IMR-90 (cell line): ENCODE results near the gene CALR. TPM values are rescaled to one million over a fixed set of nuclear protein-coding genes. Genes with fewer than 3 reads are reported as not detected.
A peak's percentile ranks its signal among the peaks of the same experiment; 100 is the strongest.
"Not testable (repeated sequence)": the region's sequence is repeated elsewhere in the genome, so short reads cannot be mapped to it uniquely, and the experiment has no call there.

Experiments used
- ATAC-seq: fragments of 200-7000 bp; cut with Tn5 transposase; 2 replicates; pipeline ENCODE4 v1.9.1; 2020; ENCODE audit warnings: low read depth, mild to moderate bottlenecking, moderate library complexity
- BruUV-seq: library from RNA; stranded (reverse); fragments of 400-500 nt; replicated peaks from 2 replicates; lab custom pipeline; 2021; lab: Mats Ljungman, UMichigan
- CTCF ChIA-PET: fragments of 300-600 bp; formaldehyde crosslinking; extraction: SDS; loops from one replicate; lab custom pipeline; 2021; ENCODE audit warnings: antibody characterized with exemption; lab: Yijun Ruan, JAX
- POLR2A ChIA-PET: fragments of 300-600 bp; sonication (Branson Sonifier 250); formaldehyde crosslinking; loops from one replicate; lab custom pipeline; 2022; ENCODE audit warnings: antibody characterized with exemption; ENCODE audit not compliant: unreplicated experiment; lab: Charles Lee
- DNase-seq: peaks from one replicate; pipeline ENCODE4 v3.0.0; 2013
- H2AFZ ChIP-seq: replicated peaks from 2 replicates; pipeline ENCODE3; 2013; ENCODE audit warnings: low read length, mild to moderate bottlenecking; ENCODE audit not compliant: poor library complexity
- H2AK5ac ChIP-seq: 2 replicates; pipeline ENCODE4 v1.6.1; 2013; ENCODE audit warnings: low read depth, low read length, inconsistent platforms
- H2AK9ac ChIP-seq: replicated peaks from 2 replicates; pipeline ENCODE3; 2013; ENCODE audit warnings: mild to moderate bottlenecking, low read depth, low read length, moderate library complexity; ENCODE audit not compliant: poor library complexity
- H2BK120ac ChIP-seq: 2 replicates; pipeline ENCODE4 v1.6.1; 2013; ENCODE audit warnings: low read depth, low read length, inconsistent platforms
- H2BK15ac ChIP-seq: 3 replicates; pipeline ENCODE4 v1.6.1; 2013; ENCODE audit warnings: low read depth, low read length, inconsistent platforms
- H2BK20ac ChIP-seq: 2 replicates; pipeline ENCODE4 v1.6.1; 2013; ENCODE audit warnings: low read depth, mild to moderate bottlenecking, inconsistent platforms, low read length, moderate library complexity
- H2BK5ac ChIP-seq: 2 replicates; pipeline ENCODE4 v1.6.1; 2013; ENCODE audit warnings: mild to moderate bottlenecking, low read depth, low read length, inconsistent platforms; ENCODE audit not compliant: poor library complexity, severe bottlenecking
- H3K14ac ChIP-seq: replicated peaks from 2 replicates; pipeline ENCODE4 v1.6.1; 2013; ENCODE audit warnings: low read depth, low read length, inconsistent platforms
- H3K18ac ChIP-seq: 2 replicates; pipeline ENCODE4 v1.6.1; 2013; ENCODE audit warnings: low read depth, low read length, control low read depth
- H3K23ac ChIP-seq: 2 replicates; pipeline ENCODE4 v1.6.1; 2013; ENCODE audit warnings: low read depth, low read length, inconsistent platforms
- H3K27ac ChIP-seq: 2 replicates; pipeline ENCODE4 v1.5.1; 2013; ENCODE audit warnings: mild to moderate bottlenecking, control low read depth, low read length; ENCODE audit not compliant: insufficient read depth
- H3K27me3 ChIP-seq: 2 replicates; pipeline ENCODE4 v1.6.1; 2013; ENCODE audit warnings: low read length; ENCODE audit not compliant: control insufficient read depth, insufficient read depth
- H3K36me3 ChIP-seq: 2 replicates; pipeline ENCODE4 v1.6.1; 2013; ENCODE audit warnings: low read length, mixed read lengths; ENCODE audit not compliant: control insufficient read depth, insufficient read depth
- H3K4ac ChIP-seq: 2 replicates; pipeline ENCODE4 v1.6.1; 2013; ENCODE audit warnings: low read depth, low read length, inconsistent platforms
- H3K4me1 ChIP-seq: 2 replicates; pipeline ENCODE4 v1.6.1; 2013; ENCODE audit warnings: low read length, mixed read lengths; ENCODE audit not compliant: control insufficient read depth, insufficient read depth
- H3K4me2 ChIP-seq: 2 replicates; pipeline ENCODE4 v1.6.1; 2013; ENCODE audit warnings: low read depth, mild to moderate bottlenecking, control low read depth, low read length, moderate library complexity
- H3K4me3 ChIP-seq: 2 replicates; pipeline ENCODE4 v1.5.1; 2013; ENCODE audit warnings: low read depth, mild to moderate bottlenecking, control low read depth, low read length, moderate library complexity; ENCODE audit not compliant: insufficient read depth
- H3K56ac ChIP-seq: 2 replicates; pipeline ENCODE4 v1.6.1; 2013; ENCODE audit warnings: low read length, inconsistent platforms; ENCODE audit not compliant: insufficient read depth; ENCODE audit errors: extremely low read depth
- H3K79me1 ChIP-seq, 2 experiments: 2 replicates each; pipeline ENCODE4 v1.6.1; 2013; ENCODE audit warnings: low read length in 2 of 2, inconsistent platforms in 1 of 2, low read depth in 1 of 2
- H3K9ac ChIP-seq: 2 replicates; pipeline ENCODE4 v1.6.1; 2013; ENCODE audit warnings: low read depth, low read length, control low read depth
- H3K9me1 ChIP-seq: 2 replicates; pipeline ENCODE4 v1.6.1; 2013; ENCODE audit warnings: low read length, inconsistent platforms; ENCODE audit not compliant: insufficient read depth
- H3K9me3 ChIP-seq: 2 replicates; pipeline ENCODE4 v1.6.1; 2013; ENCODE audit warnings: low read length; ENCODE audit not compliant: control insufficient read depth, insufficient read depth
- H4K20me1 ChIP-seq: 2 replicates; pipeline ENCODE4 v1.6.1; 2013; ENCODE audit warnings: low read length, inconsistent platforms; ENCODE audit not compliant: insufficient read depth
- H4K5ac ChIP-seq: 2 replicates; pipeline ENCODE4 v1.6.1; 2013; ENCODE audit warnings: mild to moderate bottlenecking, low read depth, low read length, control low read depth
- H4K8ac ChIP-seq, 2 experiments: 2 replicates each; pipeline ENCODE4 v1.6.1; 2013; ENCODE audit warnings: low read depth in 2 of 2, low read length in 2 of 2, control low read depth in 1 of 2, inconsistent platforms in 1 of 2
- H4K91ac ChIP-seq: 2 replicates; pipeline ENCODE4 v1.6.1; 2013; ENCODE audit warnings: low read depth, low read length, inconsistent platforms; ENCODE audit not compliant: insufficient read depth
- CEBPB ChIP-seq: IDR thresholded peaks from 2 replicates; pipeline ENCODE4 v1.6.1; 2012; ENCODE audit warnings: low read depth, low read length, improper control_type of control experiment
- CHD1 ChIP-seq: IDR thresholded peaks from 2 replicates; pipeline ENCODE4 v1.6.1; 2012; ENCODE audit warnings: low read depth, low read length, improper control_type of control experiment
- FOS ChIP-seq: fragments of 150-350 bp; IDR thresholded peaks from 2 replicates; pipeline ENCODE4 v1.6.1; 2016; ENCODE audit warnings: low read depth, low read length
- MAZ ChIP-seq: IDR thresholded peaks from 2 replicates; pipeline ENCODE4 v1.6.1; 2012; ENCODE audit warnings: low read depth, mild to moderate bottlenecking, low read length, improper control_type of control experiment, moderate library complexity, borderline replicate concordance
- MXI1 ChIP-seq: IDR thresholded peaks from 2 replicates; pipeline ENCODE4 v1.6.1; 2012; ENCODE audit warnings: low read depth, mild to moderate bottlenecking, low read length, moderate library complexity, borderline replicate concordance
- POLR2A ChIP-seq: IDR thresholded peaks from 2 replicates; pipeline ENCODE4 v1.6.1; 2012; ENCODE audit warnings: mild to moderate bottlenecking, low read depth, low read length
- RAD21 ChIP-seq: IDR thresholded peaks from 2 replicates; pipeline ENCODE4 v1.6.1; 2012; ENCODE audit warnings: low read length, improper control_type of control experiment
- RCOR1 ChIP-seq: IDR thresholded peaks from 2 replicates; pipeline ENCODE4 v1.6.1; 2012; ENCODE audit warnings: mild to moderate bottlenecking, low read length, improper control_type of control experiment; ENCODE audit not compliant: insufficient replicate concordance
- RFX5 ChIP-seq: IDR thresholded peaks from 2 replicates; pipeline ENCODE4 v1.8.0; 2012; ENCODE audit warnings: low read depth, mild to moderate bottlenecking, low read length, moderate library complexity
- WGBS, 2 experiments: methylation state at CpG; one replicate each; pipeline versions ENCODE4 v1.1.5 to v1.1.7; 2013; ENCODE audit warnings: missing lambda C conversion rate in 2 of 2; ENCODE audit not compliant: insufficient read length in 1 of 2; ENCODE audit errors: extremely low coverage in 2 of 2; 5-methylcytosine and 5-hydroxymethylcytosine counted together
- dilution Hi-C: fragments of 300-500 bp; cut with HindIII; formaldehyde crosslinking; loops from one replicate; pipeline ENCODE4 v1.14.3; 2018; ENCODE audit warnings: low sequenced_read_pairs; ENCODE audit not compliant: unreplicated experiment
- in situ Hi-C: fragments of 300-500 bp; cut with MboI; formaldehyde crosslinking; loops from 3 replicates; pipeline ENCODE4 v1.14.3; 2019; ENCODE audit warnings: low sequenced_read_pairs, inconsistent platforms, mixed read lengths
- intact Hi-C: fragments of 100-400 bp; cut with micrococcal nuclease; formaldehyde crosslinking; loops from 2 replicates; pipeline ENCODE4 v1.10.0; 2022
- polyA plus RNA-seq, 3 experiments: library from polyadenylated mRNA; depleted of rRNA; stranded (reverse); fragments of >200 nt; gene quantifications; 2 replicates each; pipeline ENCODE4 v1.2.3, GENCODE V29; 2012; ENCODE audit warnings: low replicate concordance in 1 of 3
- total RNA-seq: library from RNA; depleted of rRNA; stranded (reverse); fragments of >200 nt; gene quantifications from 2 replicates; pipeline ENCODE4 v1.2.3, GENCODE V29; 2012

CALR gene
- total and polyA plus RNA-seq, 2 of the 4 experiments (the other 2 are of a cell fraction): 1,932 to 3,358 TPM

- TF ChIP-seq CEBPB (no peak), FOS (no peak), CHD1 (no peak), RFX5 (no peak), RAD21 (no peak), RCOR1 (no peak), POLR2A (no peak), MXI1 (no peak), MAZ (no peak)
- Histone ChIP-seq H2BK15ac (no peak overlapping the region), H2BK120ac (no peak overlapping the region), H3K27me3 (no peaks in the 10 kb centered on the region), H3K9ac (no peak overlapping the region), H4K5ac (no peak overlapping the region), H3K23ac (no peak overlapping the region), H3K4me3 (no peak overlapping the region), H3K4me2 (no peak overlapping the region), H4K8ac (no peak overlapping the region), H3K9me1 (0 out of 2 replicates have a peak, but pooled peaks cover 2% of the 10 kb centered on the region), H2AK5ac (no peak overlapping the region), H3K18ac (no peak overlapping the region), H4K20me1 (no peaks in the 10 kb centered on the region), H4K91ac (no peak overlapping the region), H2AFZ (no peak overlapping the region), H3K27ac (no peak overlapping the region), H2BK20ac (no peak overlapping the region), H2BK5ac (no peak overlapping the region), H3K14ac (no peak overlapping the region), H3K36me3 (no peaks in the 10 kb centered on the region), H3K4me1 (no peaks in the 10 kb centered on the region), H2AK9ac (no peak overlapping the region), H3K56ac (no peak overlapping the region), H3K9me3 (no peaks in the 10 kb centered on the region), H3K79me1 (no peaks in the 10 kb centered on the region), H3K4ac (no peak overlapping the region)
- POLR2A ChIA-PET: no interaction called here
- DNase-seq (no peak), ATAC-seq (no peak)
- intact Hi-C loops (loop anchor here (5.0 kb wide), 1 partner anchor 272 kb away; no protein-coding TSS in a partner anchor), in situ Hi-C loops (loop anchor here (5.0 to 25.0 kb wide), 3 partner anchors 287 to 762 kb away; a partner anchor contains a TSS), dilution Hi-C loops (no loop called here)
- no TSS peak for BruUV-seq
- WGBS, 2 experiments: 71% methylated on average over 5 of the region's 17 CpGs; no CpG with 5 or more reads in 1 of the 2 experiments
- CTCF ChIA-PET: interaction anchor here (1.5 kb wide), 1 partner anchor 10 kb away, joined by 7 read pairs; no protein-coding TSS in a partner anchor
These were observed 36.9 kb downstream of the CALR start for GRCh38 chr19:12975221-12975741.

- H2BK5ac ChIP-seq, H3K18ac ChIP-seq, H2AK5ac ChIP-seq, H3K56ac ChIP-seq, H4K20me1 ChIP-seq, H3K9me3 ChIP-seq, H3K27ac ChIP-seq, H3K4me2 ChIP-seq, H4K8ac ChIP-seq, ATAC-seq, H3K9ac ChIP-seq, POLR2A ChIA-PET, H3K23ac ChIP-seq, H2BK120ac ChIP-seq, H2BK20ac ChIP-seq, BruUV-seq, H2AK9ac ChIP-seq, H3K4me3 ChIP-seq, H3K4me1 ChIP-seq, H3K27me3 ChIP-seq, DNase-seq, H3K4ac ChIP-seq, H3K14ac ChIP-seq, dilution Hi-C loops, H3K9me1 ChIP-seq, H4K91ac ChIP-seq, H2BK15ac ChIP-seq, H3K79me1 ChIP-seq, H4K5ac ChIP-seq, H3K36me3 ChIP-seq: not testable (repeated sequence)
- intact Hi-C loops: loop anchor here (5.0 kb wide), 1 partner anchor 271 kb away; no protein-coding TSS in a partner anchor
- H2AFZ ChIP-seq: peak overlapping the region; percentile 58
- in situ Hi-C loops: loop anchor here (5.0 to 25.0 kb wide), 3 partner anchors 286 to 761 kb away; a partner anchor contains a TSS
- WGBS, 2 experiments: no CpG with 5 or more reads among the region's 7 CpGs
- CTCF ChIA-PET: interaction anchor here (0.8 to 2.5 kb wide), 2 partner anchors 11 to 118 kb away, joined by 5 to 10 read pairs; no protein-coding TSS in a partner anchor
These were observed 37.7 kb downstream of the CALR start for GRCh38 chr19:12976109-12976508.
